HEK293 (cell line): Measurements from ENCODE around the gene CADPS2.

Experiments used
- CTCF ChIA-PET: fragments of 350-600 bp; formaldehyde crosslinking; extraction: SDS; loops from one replicate; lab custom pipeline; 2021; ENCODE audit warnings: antibody characterized with exemption; lab: Yijun Ruan, JAX
- POLR2A ChIA-PET: fragments of 300-600 bp; formaldehyde crosslinking; extraction: SDS; loops from one replicate; lab custom pipeline; 2020; ENCODE audit warnings: antibody characterized with exemption, inconsistent platforms; lab: Yijun Ruan, JAX
- H3K27ac ChIP-seq: fragments of 200-500 bp; sonication (Bioruptor generic); 2 replicates; pipeline ENCODE4 v1.5.1; 2014; ENCODE audit warnings: low read depth, low read length, control low read depth, inconsistent platforms; ENCODE audit errors: extremely low read depth
- H3K36me3 ChIP-seq, 2 experiments: fragments of 200-500 bp in 1 of 2; sonication (Bioruptor generic) in 1 of 2; 1 replicate in 1 of 2; 2 replicates in 1 of 2; pipeline ENCODE4 v1.5.1; 2014 to 2017; ENCODE audit warnings: inconsistent platforms in 2 of 2, low read length in 2 of 2; ENCODE audit not compliant: control insufficient read depth in 2 of 2, insufficient read depth in 1 of 2
- H3K4me1 ChIP-seq: fragments of 200-500 bp; sonication (Bioruptor generic); 2 replicates; pipeline ENCODE4 v1.5.1; 2014; ENCODE audit warnings: mild to moderate bottlenecking, low read length, inconsistent platforms; ENCODE audit not compliant: control insufficient read depth, insufficient read depth
- H3K4me3 ChIP-seq: 2 replicates; pipeline ENCODE4 v1.5.1; 2011; ENCODE audit warnings: low read depth, mild to moderate bottlenecking, control low read depth, low read length, moderate library complexity
- H3K9me3 ChIP-seq: fragments of 200-500 bp; sonication (Bioruptor generic); 2 replicates; pipeline ENCODE4 v1.5.1; 2014; ENCODE audit warnings: low read depth, low read length, inconsistent platforms; ENCODE audit not compliant: control insufficient read depth, insufficient read depth
- GLIS1 ChIP-seq: fragments of 450-650 bp; formaldehyde crosslinking; IDR thresholded peaks from 2 replicates; pipeline ENCODE4 v1.5.1; 2016; ENCODE audit warnings: missing biosample characterization, missing genetic modification characterization
- HIC1 ChIP-seq: fragments of 450-650 bp; formaldehyde crosslinking; IDR thresholded peaks from 2 replicates; pipeline ENCODE4 v1.5.1; 2016; ENCODE audit warnings: missing biosample characterization, missing genetic modification characterization
- KLF17 ChIP-seq: fragments of 450-650 bp; formaldehyde crosslinking; IDR thresholded peaks from 2 replicates; pipeline ENCODE4 v1.5.1; 2016; ENCODE audit warnings: missing biosample characterization, missing genetic modification characterization
- ZBTB10 ChIP-seq: fragments of 450-650 bp; formaldehyde crosslinking; IDR thresholded peaks from 2 replicates; pipeline ENCODE4 v1.5.1; 2016; ENCODE audit warnings: missing biosample characterization, missing genetic modification characterization
- ZNF274 ChIP-seq, 2 experiments: fragments of 200-500 bp in 1 of 2; fragments of 450-650 bp in 1 of 2; sonication (Bioruptor generic) in 1 of 2; formaldehyde crosslinking in 1 of 2; IDR thresholded peaks; 2 replicates each; pipeline versions ENCODE4 v1.5.1 to v1.6.1; 2014 to 2016; ENCODE audit warnings: borderline replicate concordance in 1 of 2, inconsistent platforms in 1 of 2, low read length in 1 of 2, missing biosample characterization in 1 of 2, missing genetic modification characterization in 1 of 2
- ZNF341 ChIP-seq: fragments of 450-650 bp; formaldehyde crosslinking; IDR thresholded peaks from 2 replicates; pipeline ENCODE4; 2016; ENCODE audit warnings: low read depth, missing biosample characterization, missing genetic modification characterization
- ZNF366 ChIP-seq: fragments of 450-650 bp; formaldehyde crosslinking; conservative IDR thresholded peaks from 2 replicates; pipeline ENCODE4 v1.5.1; 2016; ENCODE audit warnings: missing biosample characterization, missing genetic modification characterization
- ZNF404 ChIP-seq: fragments of 450-650 bp; formaldehyde crosslinking; IDR thresholded peaks from 2 replicates; pipeline ENCODE4 v1.5.1; 2017; ENCODE audit warnings: missing biosample characterization, missing genetic modification characterization
- ZNF571 ChIP-seq: fragments of 450-650 bp; formaldehyde crosslinking; IDR thresholded peaks from 2 replicates; pipeline ENCODE4 v1.5.0; 2017; ENCODE audit warnings: missing biosample characterization, missing genetic modification characterization
- ZNF670 ChIP-seq: fragments of 450-650 bp; formaldehyde crosslinking; IDR thresholded peaks from 2 replicates; pipeline ENCODE4 v1.5.1; 2016; ENCODE audit warnings: missing biosample characterization, missing genetic modification characterization, low read depth
- ZNF707 ChIP-seq: fragments of 450-650 bp; formaldehyde crosslinking; IDR thresholded peaks from 2 replicates; pipeline ENCODE4 v1.5.1; 2016; ENCODE audit warnings: missing biosample characterization, missing genetic modification characterization
- ZNF777 ChIP-seq: fragments of 450-650 bp; formaldehyde crosslinking; IDR thresholded peaks from 2 replicates; pipeline ENCODE4 v1.5.1; 2017; ENCODE audit warnings: missing biosample characterization, missing genetic modification characterization, borderline replicate concordance
- ZNF785 ChIP-seq: fragments of 450-650 bp; formaldehyde crosslinking; IDR thresholded peaks from 2 replicates; pipeline ENCODE4 v1.5.1; 2016; ENCODE audit warnings: missing biosample characterization, missing genetic modification characterization
- ZNF837 ChIP-seq: fragments of 450-650 bp; formaldehyde crosslinking; IDR thresholded peaks from 2 replicates; pipeline ENCODE4 v1.5.1; 2016; ENCODE audit warnings: missing biosample characterization, missing genetic modification characterization
- TF ChIP-seq, protein P1 (sequence below): fragments of 450-650 bp; formaldehyde crosslinking; IDR thresholded peaks from 2 replicates; pipeline ENCODE4 v1.5.1; 2016; ENCODE audit warnings: missing biosample characterization, missing genetic modification characterization

Gene CADPS2

DNA sequence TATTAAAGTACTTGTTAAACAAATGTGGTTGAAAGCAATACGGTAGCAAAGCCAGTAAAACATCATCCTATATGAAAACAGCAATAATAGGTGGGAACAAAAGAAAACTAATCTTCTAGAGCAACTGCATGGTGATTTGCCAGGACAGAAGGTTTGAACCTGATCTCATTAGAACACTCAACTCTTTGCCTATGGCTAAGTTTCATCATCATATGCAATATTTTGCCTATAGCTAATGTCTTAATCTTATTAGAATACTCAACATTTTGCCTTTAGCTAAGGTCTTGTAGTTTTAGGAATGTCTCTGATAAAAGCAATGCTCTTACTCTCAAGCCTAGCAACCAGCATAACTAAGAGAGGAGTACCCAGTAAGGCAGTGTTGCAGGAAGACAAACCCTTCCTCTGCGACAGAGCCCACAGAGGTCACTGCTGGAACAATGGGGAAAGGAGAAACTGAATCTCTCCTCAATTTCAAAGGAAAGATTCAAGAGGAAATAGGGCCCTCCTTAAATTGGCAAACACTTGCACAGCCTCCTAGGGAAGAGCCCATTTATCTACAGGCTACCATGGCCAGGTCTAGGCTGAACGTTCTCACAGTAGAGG, 38.3 kb downstream of the CADPS2 start:
- no peak for TF ChIP-seq ZNF274 (IDR thresholded peaks at IDR 0.05; ENCODE audit: low read length)
- TF ChIP-seq ZNF274 (tag by site-specific recombination; IDR thresholded peaks at IDR 0.05; ENCODE audit: borderline replicate concordance): no peak
- no peak for TF ChIP-seq ZNF571
- no peak for TF ChIP-seq ZNF341 (tag by site-specific recombination)
- TF ChIP-seq, protein P1, sequence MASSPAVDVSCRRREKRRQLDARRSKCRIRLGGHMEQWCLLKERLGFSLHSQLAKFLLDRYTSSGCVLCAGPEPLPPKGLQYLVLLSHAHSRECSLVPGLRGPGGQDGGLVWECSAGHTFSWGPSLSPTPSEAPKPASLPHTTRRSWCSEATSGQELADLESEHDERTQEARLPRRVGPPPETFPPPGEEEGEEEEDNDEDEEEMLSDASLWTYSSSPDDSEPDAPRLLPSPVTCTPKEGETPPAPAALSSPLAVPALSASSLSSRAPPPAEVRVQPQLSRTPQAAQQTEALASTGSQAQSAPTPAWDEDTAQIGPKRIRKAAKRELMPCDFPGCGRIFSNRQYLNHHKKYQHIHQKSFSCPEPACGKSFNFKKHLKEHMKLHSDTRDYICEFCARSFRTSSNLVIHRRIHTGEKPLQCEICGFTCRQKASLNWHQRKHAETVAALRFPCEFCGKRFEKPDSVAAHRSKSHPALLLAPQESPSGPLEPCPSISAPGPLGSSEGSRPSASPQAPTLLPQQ (tag by site-specific recombination): no peak
- TF ChIP-seq HIC1: no peak
- TF ChIP-seq ZNF670: no peak
- no peak for TF ChIP-seq ZNF785 (tag by site-specific recombination)
- TF ChIP-seq KLF17 (tag by site-specific recombination): no peak
- TF ChIP-seq ZNF777: no peak
- no peak for TF ChIP-seq ZNF366
- TF ChIP-seq GLIS1: no peak
- no peaks in the 10 kb centered on the region for H3K36me3 ChIP-seq
- no peak overlapping the region for H3K4me3 ChIP-seq
- CTCF ChIA-PET: no interaction called here
- POLR2A ChIA-PET: no interaction called here
- H3K9me3 ChIP-seq: no peaks in the 10 kb centered on the region
- no peak overlapping the region for H3K27ac ChIP-seq
- peaks cover 2% of the 10 kb centered on the region; the same call in 1 of the 2 replicates for H3K4me1 ChIP-seq

DNA sequence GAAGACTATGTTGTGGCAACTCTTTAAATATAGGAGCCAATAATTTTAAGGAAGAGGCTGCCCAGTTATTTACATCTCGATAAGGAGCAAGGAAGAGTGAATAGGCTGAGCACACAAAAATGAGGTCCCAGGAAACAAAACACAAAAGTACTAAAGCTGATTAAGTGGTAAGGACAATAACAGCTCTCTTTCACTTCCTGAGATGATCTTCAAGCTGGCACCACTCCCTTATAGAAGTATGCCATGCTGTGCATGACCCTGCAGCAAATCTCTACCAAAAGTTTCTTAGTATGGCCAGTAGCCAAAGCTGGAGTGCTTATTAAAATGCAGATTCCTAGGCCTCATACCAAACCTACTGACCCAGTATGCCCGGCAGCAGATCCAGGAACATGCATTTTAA, 39.7 kb downstream of the CADPS2 start:
- peaks cover 2% of the 10 kb centered on the region; the same call in 1 of the 2 replicates for H3K4me1 ChIP-seq
- POLR2A ChIA-PET: no interaction called here

More for the DNA sequence above, 39.7 kb downstream of the CADPS2 start:
- no peak overlapping the region for H3K27ac ChIP-seq
- CTCF ChIA-PET: no interaction called here
- no peak for TF ChIP-seq ZNF404
- no peak for TF ChIP-seq ZBTB10 (tag by site-specific recombination)
- no peak for TF ChIP-seq ZNF837 (tag by site-specific recombination)
- TF ChIP-seq ZNF707: no peak
- H3K9me3 ChIP-seq: no peaks in the 10 kb centered on the region
- no peaks in the 10 kb centered on the region for H3K36me3 ChIP-seq
- H3K4me3 ChIP-seq: no peak overlapping the region
